VCaP (cell line): Measurements from ENCODE around the gene SH2D3A.

Experiments
- H3K27ac ChIP-seq: fragments of 450-650 bp; 2 replicates; pipeline ENCODE4 v1.5.1; 2017
- CTCF ChIP-seq: fragments of 450-650 bp; conservative IDR thresholded peaks from 2 replicates; pipeline ENCODE4 v1.5.1; 2017; ENCODE audit warnings: mild to moderate bottlenecking, moderate library complexity

SH2D3A gene

GRCh38 chr19:6719992-6720368 is 47.3 kb downstream of the SH2D3A start:
- TF ChIP-seq CTCF = no peak
- H3K27ac ChIP-seq = no peak overlapping the region

- H3K27ac ChIP-seq = no peak overlapping the region
- TF ChIP-seq CTCF = no peak
Measured at GRCh38 chr19:6719540-6719861, 47.7 kb downstream of the SH2D3A start.

GRCh38 chr19:6718741-6719539 is 48.3 kb downstream of the SH2D3A start:
- TF ChIP-seq CTCF = no peak
- H3K27ac ChIP-seq = no peak overlapping the region

GRCh38 chr19:6718111-6718740 is 49.0 kb downstream of the SH2D3A start:
- no peak overlapping the region for H3K27ac ChIP-seq
- no peak for TF ChIP-seq CTCF

- TF ChIP-seq CTCF = no peak
Measured at GRCh38 chr19:6717441-6717971, 49.7 kb downstream of the SH2D3A start.

GRCh38 chr19:6717036-6717435 is 50.2 kb downstream of the SH2D3A start:
- TF ChIP-seq CTCF = no peak
- no peak overlapping the region for H3K27ac ChIP-seq

More at GRCh38 chr19:6717441-6717971, 49.7 kb downstream of the SH2D3A start:
- no peak overlapping the region for H3K27ac ChIP-seq

- no peak for TF ChIP-seq CTCF
- no peak overlapping the region for H3K27ac ChIP-seq
Measured at GRCh38 chr19:6716610-6716970, 50.6 kb downstream of the SH2D3A start.
